Upper lobe of left lung (tissue), 4 donors: Measurements from ENCODE around the gene DHX29.

Experiments
- CTCF ChIP-seq, 6 experiments: fragments of 450-650 bp in 4 of 6; fragments of 200-600 bp in 2 of 6; sonication (generic) in 2 of 6; IDR thresholded peaks; one replicate each; pipeline ENCODE4 v1.5.1; 2016 to 2019; ENCODE audit warnings: antibody characterized with exemption in 6 of 6
- EP300 ChIP-seq, 4 donors: sonication (generic); formaldehyde crosslinking; IDR thresholded peaks; one replicate each; pipeline ENCODE4 v1.5.1; 2017; ENCODE audit warnings: antibody characterized with exemption in 4 of 4, control low read depth in 2 of 4
- POLR2A ChIP-seq, 4 donors: fragments of 450-650 bp; IDR thresholded peaks; one replicate each; pipeline ENCODE4 v1.5.1; 2016 to 2017; ENCODE audit warnings: antibody characterized with exemption in 4 of 4, mild to moderate bottlenecking in 2 of 4
- POLR2AphosphoS5 ChIP-seq, 2 donors: sonication (generic); formaldehyde crosslinking; IDR thresholded peaks; one replicate each; pipeline ENCODE4 v1.5.1; 2017; ENCODE audit warnings: antibody characterized with exemption in 2 of 2

DNA sequence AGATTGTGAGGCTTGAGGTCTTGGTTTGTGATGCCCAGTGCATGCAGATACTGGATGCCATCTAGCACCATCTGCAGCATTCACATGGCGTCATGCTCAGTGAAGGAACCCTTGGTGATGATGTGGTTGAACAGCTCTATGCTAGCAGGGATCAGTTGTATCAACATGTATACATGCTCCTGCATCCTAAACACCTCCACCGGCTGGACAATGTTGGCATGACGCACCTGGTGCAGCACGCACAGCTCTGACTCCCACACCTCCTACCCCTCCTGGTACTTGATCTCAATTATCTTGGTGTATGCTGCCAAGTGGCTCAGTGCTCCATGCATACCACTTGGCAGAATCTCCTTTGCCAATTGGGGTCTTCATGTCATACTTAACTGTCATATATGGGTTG lies 49.4 kb upstream of the DHX29 start:
- TF ChIP-seq CTCF (IDR thresholded peaks at IDR 0.05) (no peak), POLR2A (IDR thresholded peaks at IDR 0.05) (no peak), EP300 (IDR thresholded peaks at IDR 0.05) (no peak), POLR2AphosphoS5 (IDR thresholded peaks at IDR 0.05) (no peak)
